Peyer's patch (tissue), 4 donors: ENCODE measurements around the gene PDE4D.

ENCODE experiments used
- CTCF ChIP-seq, 6 experiments: fragments of 450-650 bp in 4 of 6; fragments of 200-600 bp in 2 of 6; sonication (generic) in 1 of 6; IDR thresholded peaks; one replicate each; pipeline ENCODE4 v1.5.1; 2017 to 2019; ENCODE audit warnings: antibody characterized with exemption in 6 of 6, mild to moderate bottlenecking in 3 of 6, moderate library complexity in 1 of 6
- POLR2A ChIP-seq, 2 donors: fragments of 450-650 bp; IDR thresholded peaks; one replicate each; pipeline ENCODE4 v1.5.1; 2017; ENCODE audit warnings: antibody characterized with exemption in 2 of 2, mild to moderate bottlenecking in 2 of 2, moderate library complexity in 2 of 2

- no peak for TF ChIP-seq CTCF (IDR thresholded peaks at IDR 0.05)
- TF ChIP-seq POLR2A (IDR thresholded peaks at IDR 0.05) = no peak
Measured at GRCh38 chr5:59586841-59587240, 306.7 kb downstream of the PDE4D start.
